HCT116 (cell line): ENCODE results near the gene REEP6. TPM values are rescaled to one million over a fixed set of nuclear protein-coding genes. Genes with fewer than 3 reads are reported as not detected.

ENCODE experiments used
- ATAC-seq: fragments of 200-7000 bp; cut with Tn5 transposase; 2 replicates; pipeline ENCODE4 v1.9.1; 2020; ENCODE audit warnings: mild to moderate bottlenecking, moderate library complexity
- BruUV-seq: library from RNA; stranded (reverse); fragments of 400-500 nt; replicated peaks from 2 replicates; lab custom pipeline; 2021; lab: Mats Ljungman, UMichigan
- CTCF ChIA-PET: fragments of 300-600 bp; sonication (Branson Sonifier 250); formaldehyde crosslinking; loops from one replicate; lab custom pipeline; 2021; ENCODE audit warnings: antibody characterized with exemption; lab: Charles Lee
- POLR2A ChIA-PET: fragments of 300-600, 350-600 bp; sonication (Branson Sonifier 250); formaldehyde crosslinking; loops from one replicate; lab custom pipeline; 2021; ENCODE audit warnings: antibody characterized with exemption; lab: Charles Lee
- RAD21 ChIA-PET, 2 experiments: fragments of 300-600 bp; sonication (Branson Sonifier 250); formaldehyde crosslinking; loops; one replicate each; lab custom pipeline; 2023; ENCODE audit warnings: low total read pairs in 2 of 2; ENCODE audit not compliant: uncharacterized antibody in 2 of 2, unreplicated experiment in 2 of 2, low non-redundant PET in 1 of 2; lab: Charles Lee
- DNase-seq: peaks from one replicate; pipeline ENCODE4 v3.0.0-alpha.2; 2010; ENCODE audit warnings: low read depth, low spot score
- H2AFZ ChIP-seq: fragments of 200-600 bp; shearing (Covaris generic), sonication (generic); 2 replicates; pipeline ENCODE4 v1.6.1; 2017; ENCODE audit warnings: low read depth, mixed run types, mixed read lengths, antibody characterized with exemption, low read length; ENCODE audit not compliant: poor library complexity, severe bottlenecking
- H3K27ac ChIP-seq: 2 replicates; pipeline ENCODE4 v1.5.1; 2012; ENCODE audit warnings: low read depth, low read length
- H3K27me3 ChIP-seq: fragments of 200-600 bp; sonication (generic); 2 replicates; pipeline ENCODE4 v1.6.1; 2016; ENCODE audit warnings: mixed run types, low read length, mixed read lengths; ENCODE audit not compliant: insufficient read depth
- H3K36me3 ChIP-seq, 2 experiments: fragments of 200-500 bp in 1 of 2; fragments of 200-600 bp in 1 of 2; sonication (Bioruptor generic) in 1 of 2; sonication (generic) in 1 of 2; 2 replicates each; pipeline versions ENCODE4 v1.5.1 to v1.6.1; 2014 to 2016; ENCODE audit warnings: low read length in 2 of 2, inconsistent platforms in 1 of 2, mixed read lengths in 1 of 2, mixed run types in 1 of 2; ENCODE audit not compliant: insufficient read depth in 2 of 2, control insufficient read depth in 1 of 2
- H3K4me1 ChIP-seq, 2 experiments: fragments of 200-600 bp in 1 of 2; sonication (generic) in 1 of 2; 2 replicates each; pipeline versions ENCODE4 v1.5.1 to v1.6.1; 2012 to 2017; ENCODE audit warnings: low read length in 2 of 2, inconsistent platforms in 1 of 2, mild to moderate bottlenecking in 1 of 2, mixed read lengths in 1 of 2, mixed run types in 1 of 2, moderate library complexity in 1 of 2; ENCODE audit not compliant: insufficient read depth in 2 of 2, control insufficient read depth in 1 of 2
- H3K4me2 ChIP-seq: fragments of 200-600 bp; sonication (generic); 2 replicates; pipeline ENCODE4 v1.6.1; 2017; ENCODE audit warnings: mixed run types, low read length, mixed read lengths
- H3K4me3 ChIP-seq, 2 experiments: fragments of 200-600 bp in 1 of 2; sonication (generic) in 1 of 2; replicated peaks in 1 of 2; 2 replicates each; pipeline ENCODE4 v1.5.1; 2011 to 2016; ENCODE audit warnings: low read length in 2 of 2, control low read depth in 1 of 2, low read depth in 1 of 2, mild to moderate bottlenecking in 1 of 2, mixed read lengths in 1 of 2, mixed run types in 1 of 2
- H3K79me2 ChIP-seq: fragments of 200-600 bp; sonication (generic); 2 replicates; pipeline ENCODE4 v1.6.1; 2017; ENCODE audit warnings: mild to moderate bottlenecking, mixed run types, low read length, moderate library complexity, mixed read lengths; ENCODE audit not compliant: insufficient read depth
- H3K9ac ChIP-seq: fragments of 200-600 bp; sonication (generic); 2 replicates; pipeline ENCODE4 v1.6.1; 2016; ENCODE audit warnings: low read length, mixed read lengths
- H3K9me2 ChIP-seq: fragments of 200-600 bp; sonication (generic), shearing (Covaris generic); 2 replicates; pipeline ENCODE4 v1.6.1; 2017; ENCODE audit warnings: mixed run types, mild to moderate bottlenecking, moderate library complexity; ENCODE audit not compliant: insufficient read depth
- H3K9me3 ChIP-seq, 2 experiments: fragments of 200-500 bp in 1 of 2; fragments of 200-600 bp in 1 of 2; sonication (Bioruptor generic) in 1 of 2; sonication (generic) in 1 of 2; 2 replicates each; pipeline ENCODE4 v1.6.1; 2014 to 2017; ENCODE audit warnings: low read length in 2 of 2, mixed read lengths in 2 of 2, inconsistent platforms in 1 of 2, low read depth in 1 of 2, mild to moderate bottlenecking in 1 of 2, mixed run types in 1 of 2, moderate library complexity in 1 of 2; ENCODE audit not compliant: control insufficient read depth in 1 of 2, insufficient read depth in 1 of 2
- H4K20me1 ChIP-seq: fragments of 200-600 bp; sonication (generic), shearing (Covaris generic); 2 replicates; pipeline ENCODE4 v1.6.1; 2017; ENCODE audit warnings: mixed run types, mild to moderate bottlenecking, moderate library complexity; ENCODE audit not compliant: insufficient read depth
- CTCF ChIP-seq, 3 experiments: fragments of 200-600 bp in 1 of 3; sonication (generic) in 1 of 3; IDR thresholded peaks in 2 of 3; conservative IDR thresholded peaks in 1 of 3; 2 replicates each; pipeline ENCODE4 v1.5.1; 2012 to 2017; ENCODE audit warnings: low read depth in 2 of 3, low read length in 2 of 3, antibody characterized with exemption in 1 of 3, borderline replicate concordance in 1 of 3, control low read depth in 1 of 3, mild to moderate bottlenecking in 1 of 3, mixed read lengths in 1 of 3, mixed run types in 1 of 3, moderate library complexity in 1 of 3; ENCODE audit not compliant: insufficient read depth in 1 of 3
- ELF1 ChIP-seq: IDR thresholded peaks from 2 replicates; pipeline ENCODE4 v1.6.1; 2012; ENCODE audit warnings: low read depth, borderline replicate concordance
- FOSL1 ChIP-seq: IDR thresholded peaks from 2 replicates; pipeline ENCODE4 v1.6.1; 2012; ENCODE audit warnings: low read depth
- MAX ChIP-seq: IDR thresholded peaks from 2 replicates; pipeline ENCODE4 v1.6.1; 2012
- RAD21 ChIP-seq: IDR thresholded peaks from 2 replicates; pipeline ENCODE4 v1.6.1; 2012; ENCODE audit warnings: low read depth, mild to moderate bottlenecking
- SP1 ChIP-seq: IDR thresholded peaks from 2 replicates; pipeline ENCODE4 v1.6.1; 2012; ENCODE audit warnings: low read depth
- SRF ChIP-seq: IDR thresholded peaks from 2 replicates; pipeline ENCODE4 v1.6.1; 2012; ENCODE audit warnings: low read depth
- ZBTB33 ChIP-seq: IDR thresholded peaks from 2 replicates; pipeline ENCODE4 v1.6.1; 2011; ENCODE audit warnings: mild to moderate bottlenecking, low read length, moderate library complexity; ENCODE audit not compliant: insufficient replicate concordance; ENCODE audit errors: extremely low read depth
- ZNF274 ChIP-seq: fragments of 200-500 bp; sonication (Bioruptor generic); IDR thresholded peaks from 2 replicates; pipeline ENCODE4 v1.6.1; 2014; ENCODE audit warnings: mild to moderate bottlenecking, low read depth, low read length, inconsistent platforms
- intact Hi-C: fragments of 100-400 bp; cut with micrococcal nuclease; formaldehyde crosslinking; loops from 2 replicates; pipeline ENCODE4 v1.10.0; 2022
- total RNA-seq: library from RNA; stranded (reverse); gene quantifications from one replicate; pipeline ENCODE4 v1.2.1, GENCODE V29; 2021; ENCODE audit not compliant: unreplicated experiment

Gene REEP6
- total RNA-seq, 1 experiment from 2014 or later, result 53.9 TPM

- Histone ChIP-seq H3K4me2 (no peak overlapping the region), H3K4me3 (no peak overlapping the region), H3K9me3 (no peaks in the 10 kb centered on the region), H3K4me1 (peaks cover 23 to 45% of the 10 kb centered on the region in 2 experiments), H3K9ac (no peak overlapping the region), H3K36me3 (peaks cover 0 to 3% of the 10 kb centered on the region in 2 experiments; a peak in 1 of 4 replicates), H3K79me2 (no peaks in the 10 kb centered on the region), H4K20me1 (no peaks in the 10 kb centered on the region), H2AFZ (no peak overlapping the region), H3K27me3 (no peaks in the 10 kb centered on the region), H3K27ac (no peak overlapping the region), H3K9me2 (no peaks in the 10 kb centered on the region)
- intact Hi-C loops, result no loop called here
- ChIA-PET CTCF (interaction anchor here (0.6 kb wide), 1 partner anchor 173 kb away, joined by 3 read pairs; no protein-coding TSS in a partner anchor), POLR2A (no interaction called here), RAD21 (interaction anchor here in 1 of 2 experiments (0.6 kb wide), 1 partner anchor 15 kb away, joined by 3 read pairs; no protein-coding TSS in a partner anchor)
- DNase-seq (no peak), ATAC-seq (no peak)
- no peak for TF ChIP-seq RAD21
- TF ChIP-seq ZNF274, result no peak
- no peak for TF ChIP-seq SP1
- TF ChIP-seq SRF, result no peak
- TF ChIP-seq MAX, result no peak
- no peak for TF ChIP-seq FOSL1
- no peak for TF ChIP-seq CTCF (IDR thresholded peaks at IDR 0.05 in 2 of 3, conservative IDR thresholded peaks at IDR 0.05 in 1 of 3; ENCODE audit: borderline replicate concordance in 1 of 3, insufficient read depth in 1 of 3, low read depth in 2 of 3, low read length in 2 of 3)
- TF ChIP-seq ELF1, result no peak
- TF ChIP-seq ZBTB33, result no peak
- no TSS peak for BruUV-seq
Observed at GRCh38 chr19:1457892-1458291, 33.1 kb upstream of the REEP6 start.
